Muscle of leg (tissue), 11 donors: Measurements from ENCODE around the gene ITGB5. TPM values are rescaled to one million over a fixed set of nuclear protein-coding genes. Genes with fewer than 3 reads are reported as not detected.

Source experiments
- DNase-seq: peaks from one replicate; pipeline ENCODE4 v3.0.0; 2013
- H3K27ac ChIP-seq: one replicate; pipeline ENCODE4 v1.5.1; 2013; ENCODE audit warnings: mild to moderate bottlenecking, low read length, control low read depth
- H3K27me3 ChIP-seq: one replicate; pipeline ENCODE4 v1.6.1; 2013; ENCODE audit warnings: low read length; ENCODE audit not compliant: control insufficient read depth, insufficient read depth
- H3K36me3 ChIP-seq: one replicate; pipeline ENCODE4 v1.6.1; 2013; ENCODE audit warnings: low read length; ENCODE audit not compliant: control insufficient read depth, insufficient read depth
- H3K4me1 ChIP-seq: one replicate; pipeline ENCODE4 v1.6.1; 2013; ENCODE audit warnings: low read length; ENCODE audit not compliant: control insufficient read depth, insufficient read depth
- H3K4me3 ChIP-seq: one replicate; pipeline ENCODE4 v1.5.1; 2013; ENCODE audit warnings: low read length, control low read depth
- H3K9me3 ChIP-seq: replicated peaks from 2 replicates; pipeline ENCODE4 v1.6.1; 2013; ENCODE audit warnings: low read depth, low read length; ENCODE audit not compliant: control insufficient read depth
- WGBS: methylation state at CpG from one replicate; pipeline ENCODE4 v1.1.5; 2013; ENCODE audit warnings: missing lambda C conversion rate; ENCODE audit not compliant: insufficient coverage; 5-methylcytosine and 5-hydroxymethylcytosine counted together
- polyA plus RNA-seq, 8 donors: library from polyadenylated mRNA; unstranded; fragments of 120-200 nt; gene quantifications; one replicate each; pipeline versions ENCODE4 v1.2.1 to v1.2.3, GENCODE V29; 2013; ENCODE audit warnings: inconsistent platforms in 1 of 8, low replicate concordance in 1 of 8; ENCODE audit not compliant: insufficient read length in 8 of 8, insufficient read depth in 1 of 8
- total RNA-seq: library from RNA; stranded (reverse); fragments of 120-200 nt; gene quantifications from one replicate; pipeline ENCODE4 v1.2.4, GENCODE V29; 2013

Gene ITGB5
- total and polyA plus RNA-seq, 9 donors = 14.3 to 60.4 (median 30.6) TPM

GRCh38 chr3:124847863-124848262 lies 39.3 kb downstream of the ITGB5 start:
- H3K36me3 ChIP-seq = peaks cover 6% of the 10 kb centered on the region
- DNase-seq = no peak
- no peaks in the 10 kb centered on the region for H3K9me3 ChIP-seq
- H3K4me1 ChIP-seq = peaks cover 12% of the 10 kb centered on the region
- no peak overlapping the region for H3K27ac ChIP-seq
- H3K27me3 ChIP-seq = no peaks in the 10 kb centered on the region
- no CpG with 5 or more reads among the region's 2 CpGs for WGBS
- no peak overlapping the region for H3K4me3 ChIP-seq

GRCh38 chr3:124847051-124847450 lies 40.1 kb downstream of the ITGB5 start:
- DNase-seq = no peak
- Histone ChIP-seq H3K36me3 (peaks cover 9% of the 10 kb centered on the region), H3K27me3 (no peaks in the 10 kb centered on the region), H3K4me1 (peaks cover 16% of the 10 kb centered on the region), H3K9me3 (no peaks in the 10 kb centered on the region), H3K27ac (no peak overlapping the region), H3K4me3 (no peak overlapping the region)
- WGBS = no CpG with 5 or more reads among the region's 1 CpG

- no peak for DNase-seq
- no peaks in the 10 kb centered on the region for H3K9me3 ChIP-seq
- WGBS = 70% methylated on average over 2 of the region's 2 CpGs
- H3K4me3 ChIP-seq = no peak overlapping the region
- peaks cover 9% of the 10 kb centered on the region for H3K36me3 ChIP-seq
- peaks cover 16% of the 10 kb centered on the region for H3K4me1 ChIP-seq
- H3K27ac ChIP-seq = no peak overlapping the region
- no peaks in the 10 kb centered on the region for H3K27me3 ChIP-seq
Measured at GRCh38 chr3:124846189-124846588, 41.0 kb downstream of the ITGB5 start.

GRCh38 chr3:124845406-124845805 lies 41.8 kb downstream of the ITGB5 start:
- WGBS = 27% methylated on average over 3 of the region's 5 CpGs
- no peaks in the 10 kb centered on the region for H3K27me3 ChIP-seq
- H3K27ac ChIP-seq = peak overlapping the region; percentile 47
- peaks cover 16% of the 10 kb centered on the region for H3K4me1 ChIP-seq
- no peaks in the 10 kb centered on the region for H3K9me3 ChIP-seq
- peak; percentile 76 for DNase-seq
- peaks cover 9% of the 10 kb centered on the region for H3K36me3 ChIP-seq
- no peak overlapping the region for H3K4me3 ChIP-seq

- no CpG with 5 or more reads among the region's 5 CpGs for WGBS
- H3K27ac ChIP-seq = no peak overlapping the region
- DNase-seq = no peak
- H3K36me3 ChIP-seq = peaks cover 9% of the 10 kb centered on the region
- H3K4me1 ChIP-seq = peaks cover 16% of the 10 kb centered on the region
- no peak overlapping the region for H3K4me3 ChIP-seq
- H3K9me3 ChIP-seq = no peaks in the 10 kb centered on the region
- no peaks in the 10 kb centered on the region for H3K27me3 ChIP-seq
Measured at GRCh38 chr3:124843506-124844177, 43.5 kb downstream of the ITGB5 start.

GRCh38 chr3:124843047-124843446 lies 44.1 kb downstream of the ITGB5 start:
- DNase-seq = peak; percentile 71
- Histone ChIP-seq H3K27me3 (no peaks in the 10 kb centered on the region), H3K4me1 (peaks cover 16% of the 10 kb centered on the region), H3K36me3 (peaks cover 9% of the 10 kb centered on the region), H3K4me3 (no peak overlapping the region), H3K9me3 (no peaks in the 10 kb centered on the region), H3K27ac (no peak overlapping the region)
- 25% methylated on average over 1 of the region's 4 CpGs for WGBS

GRCh38 chr3:124841517-124841916 lies 45.6 kb downstream of the ITGB5 start:
- no peak overlapping the region for H3K4me3 ChIP-seq
- WGBS = no CpG with 5 or more reads among the region's 2 CpGs
- H3K36me3 ChIP-seq = peaks cover 6% of the 10 kb centered on the region
- H3K4me1 ChIP-seq = peaks cover 25% of the 10 kb centered on the region
- no peaks in the 10 kb centered on the region for H3K9me3 ChIP-seq
- no peak for DNase-seq
- H3K27me3 ChIP-seq = no peaks in the 10 kb centered on the region
- no peak overlapping the region for H3K27ac ChIP-seq

- Histone ChIP-seq H3K27me3 (no peaks in the 10 kb centered on the region), H3K36me3 (peaks cover 3% of the 10 kb centered on the region), H3K9me3 (no peaks in the 10 kb centered on the region), H3K4me1 (peaks cover 32% of the 10 kb centered on the region), H3K4me3 (no peak overlapping the region), H3K27ac (no peak overlapping the region)
- DNase-seq = no peak
- 100% methylated on average over 1 of the region's 2 CpGs for WGBS
Measured at GRCh38 chr3:124840331-124840730, 46.8 kb downstream of the ITGB5 start.

GRCh38 chr3:124839896-124840295 lies 47.3 kb downstream of the ITGB5 start:
- Histone ChIP-seq H3K27ac (no peak overlapping the region), H3K36me3 (peaks cover 3% of the 10 kb centered on the region), H3K27me3 (no peaks in the 10 kb centered on the region), H3K4me3 (no peak overlapping the region), H3K9me3 (no peaks in the 10 kb centered on the region), H3K4me1 (peaks cover 33% of the 10 kb centered on the region)
- no peak for DNase-seq

- Histone ChIP-seq H3K9me3 (no peaks in the 10 kb centered on the region), H3K36me3 (peaks cover 3% of the 10 kb centered on the region), H3K27ac (no peak overlapping the region), H3K4me3 (no peak overlapping the region), H3K4me1 (peaks cover 37% of the 10 kb centered on the region), H3K27me3 (no peaks in the 10 kb centered on the region)
- no peak for DNase-seq
- WGBS = 100% methylated on average over 1 of the region's 3 CpGs
Measured at GRCh38 chr3:124838963-124839362, 48.2 kb downstream of the ITGB5 start.

GRCh38 chr3:124837730-124838186 lies 49.4 kb downstream of the ITGB5 start:
- 33% methylated on average over 1 of the region's 6 CpGs for WGBS
- Histone ChIP-seq H3K36me3 (peaks cover 3% of the 10 kb centered on the region), H3K27me3 (no peaks in the 10 kb centered on the region), H3K27ac (no peak overlapping the region), H3K4me1 (peaks cover 28% of the 10 kb centered on the region), H3K4me3 (no peak overlapping the region), H3K9me3 (no peaks in the 10 kb centered on the region)
- DNase-seq = peak; percentile 82
